Ascending aorta (tissue), 2 donors: ENCODE results near the gene C19orf67. TPM values are rescaled to one million over a fixed set of nuclear protein-coding genes. Genes with fewer than 3 reads are reported as not detected.
"Not testable (repeated sequence)": the region's sequence is repeated elsewhere in the genome, so short reads cannot be mapped to it uniquely, and the experiment has no call there.

ENCODE experiments used
- DNase-seq, 2 donors: peaks; one replicate each; pipeline ENCODE4 v3.0.0-alpha.2; 2019; ENCODE audit warnings: low spot score in 2 of 2
- H3K27ac ChIP-seq, 2 donors: fragments of 200-600 bp; sonication (generic); one replicate each; pipeline ENCODE4 v1.5.1; 2016 to 2017; ENCODE audit warnings: mild to moderate bottlenecking in 1 of 2
- H3K27me3 ChIP-seq: fragments of 200-600 bp; sonication (generic); one replicate; pipeline ENCODE4 v1.5.1; 2017
- H3K36me3 ChIP-seq, 2 donors: fragments of 200-600 bp; sonication (generic); one replicate each; pipeline ENCODE4 v1.5.1; 2016
- H3K4me1 ChIP-seq, 2 donors: fragments of 200-600 bp; sonication (generic); one replicate each; pipeline ENCODE4 v1.5.1; 2016 to 2017; ENCODE audit warnings: mild to moderate bottlenecking in 1 of 2
- H3K4me3 ChIP-seq, 2 donors: fragments of 200-600 bp; sonication (generic); one replicate each; pipeline ENCODE4 v1.5.1; 2016 to 2017; ENCODE audit warnings: mild to moderate bottlenecking in 1 of 2
- H3K9me3 ChIP-seq, 2 donors: fragments of 200-600 bp; sonication (generic); one replicate each; pipeline ENCODE4 v1.5.1; 2016
- intact Hi-C: fragments of 100-400 bp; cut with DNase I; formaldehyde crosslinking; loops from one replicate; pipeline ENCODE4 v1.15.1; 2023
- total RNA-seq: library from RNA; depleted of rRNA; stranded (reverse); fragments of >200 nt; gene quantifications from one replicate; pipeline ENCODE4 v1.1.0, GENCODE V29; 2016
- TF ChIP-seq, protein P1 (sequence below), 3 experiments: fragments of 200-600 bp in 2 of 3; fragments of 450-650 bp in 1 of 3; sonication (generic) in 2 of 3; IDR thresholded peaks; one replicate each; pipeline ENCODE4 v1.5.1; 2016 to 2019; ENCODE audit warnings: antibody characterized with exemption in 3 of 3, mild to moderate bottlenecking in 1 of 3, moderate library complexity in 1 of 3

The C19orf67 gene
- total RNA-seq, 1 donor from 2014 or later, result not detected

DNA sequence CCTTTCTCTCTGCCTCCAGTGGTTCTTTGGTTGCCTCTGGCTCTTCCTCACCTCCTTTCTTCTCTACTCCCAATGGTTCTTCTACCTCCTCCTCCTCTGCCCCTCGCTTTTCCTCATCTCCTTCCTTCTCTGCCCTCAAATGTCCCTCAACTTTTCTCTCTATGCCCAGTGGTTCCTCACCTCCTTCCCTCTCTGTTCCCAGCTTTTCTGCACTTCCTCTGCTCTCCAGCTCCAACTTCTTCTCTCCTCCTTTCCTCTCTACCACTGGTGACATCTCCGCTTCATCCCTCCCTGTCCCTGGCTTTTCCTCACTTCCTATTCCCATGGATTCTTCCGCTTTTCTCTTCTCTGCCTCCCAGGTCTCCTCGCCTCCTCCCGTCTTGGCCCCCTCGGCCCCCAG, 31.5 kb downstream of the C19orf67 start:
- no peak for DNase-seq
- intact Hi-C loops, result no loop called here
- Histone ChIP-seq H3K4me1 (peaks cover 0 to 5% of the 10 kb centered on the region in 2 donors), H3K27me3 (no peaks in the 10 kb centered on the region), H3K4me3 (no peak overlapping the region), H3K36me3 (no peaks in the 10 kb centered on the region), H3K9me3 (no peaks in the 10 kb centered on the region), H3K27ac (no peak overlapping the region)
- TF ChIP-seq, protein P1, sequence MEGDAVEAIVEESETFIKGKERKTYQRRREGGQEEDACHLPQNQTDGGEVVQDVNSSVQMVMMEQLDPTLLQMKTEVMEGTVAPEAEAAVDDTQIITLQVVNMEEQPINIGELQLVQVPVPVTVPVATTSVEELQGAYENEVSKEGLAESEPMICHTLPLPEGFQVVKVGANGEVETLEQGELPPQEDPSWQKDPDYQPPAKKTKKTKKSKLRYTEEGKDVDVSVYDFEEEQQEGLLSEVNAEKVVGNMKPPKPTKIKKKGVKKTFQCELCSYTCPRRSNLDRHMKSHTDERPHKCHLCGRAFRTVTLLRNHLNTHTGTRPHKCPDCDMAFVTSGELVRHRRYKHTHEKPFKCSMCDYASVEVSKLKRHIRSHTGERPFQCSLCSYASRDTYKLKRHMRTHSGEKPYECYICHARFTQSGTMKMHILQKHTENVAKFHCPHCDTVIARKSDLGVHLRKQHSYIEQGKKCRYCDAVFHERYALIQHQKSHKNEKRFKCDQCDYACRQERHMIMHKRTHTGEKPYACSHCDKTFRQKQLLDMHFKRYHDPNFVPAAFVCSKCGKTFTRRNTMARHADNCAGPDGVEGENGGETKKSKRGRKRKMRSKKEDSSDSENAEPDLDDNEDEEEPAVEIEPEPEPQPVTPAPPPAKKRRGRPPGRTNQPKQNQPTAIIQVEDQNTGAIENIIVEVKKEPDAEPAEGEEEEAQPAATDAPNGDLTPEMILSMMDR (IDR thresholded peaks at IDR 0.05), result no peak

DNA sequence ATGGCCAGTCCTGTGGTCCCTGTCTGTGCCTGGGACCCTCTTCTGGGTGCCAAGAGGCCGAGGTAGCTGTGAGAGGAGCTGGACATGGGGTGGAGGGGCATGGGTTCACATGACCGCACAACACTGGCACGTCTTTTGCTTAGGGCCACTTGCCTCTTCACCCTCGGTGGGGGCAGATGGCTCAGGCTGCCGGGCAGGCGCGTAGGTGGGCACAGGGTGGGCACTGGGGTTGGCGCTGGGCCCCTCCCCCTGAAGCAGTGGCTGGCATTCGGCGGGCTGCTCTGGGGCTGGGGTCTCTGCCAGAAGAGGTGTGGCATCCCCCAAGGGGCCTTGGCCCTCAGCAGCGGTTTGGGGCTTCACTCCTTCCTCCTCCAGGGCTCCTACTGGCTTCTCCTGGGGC, 32.1 kb downstream of the C19orf67 start:
- intact Hi-C loops, result no loop called here
- DNase-seq, result no peak
- Histone ChIP-seq H3K27ac (no peak overlapping the region), H3K9me3 (no peaks in the 10 kb centered on the region), H3K4me3 (no peak overlapping the region), H3K27me3 (no peaks in the 10 kb centered on the region), H3K4me1 (peaks cover 0 to 5% of the 10 kb centered on the region in 2 donors), H3K36me3 (no peaks in the 10 kb centered on the region)
- TF ChIP-seq, protein P1 (IDR thresholded peaks at IDR 0.05), result no peak

GRCh38 chr19:14053032-14053431, 32.6 kb downstream of the C19orf67 start:
- intact Hi-C loops, result no loop called here
- H3K9me3 ChIP-seq, result no peaks in the 10 kb centered on the region
- no peaks in the 10 kb centered on the region for H3K27me3 ChIP-seq
- H3K4me3 ChIP-seq, result no peak overlapping the region
- no peak overlapping the region for H3K27ac ChIP-seq
- H3K36me3 ChIP-seq, result no peaks in the 10 kb centered on the region
- peaks cover 0 to 5% of the 10 kb centered on the region in 2 donors for H3K4me1 ChIP-seq
- DNase-seq, result no peak
- TF ChIP-seq, protein P1 (IDR thresholded peaks at IDR 0.05), result no peak

- no peaks in the 10 kb centered on the region for H3K27me3 ChIP-seq
- TF ChIP-seq, protein P1 (IDR thresholded peaks at IDR 0.05), result no peak
- no peaks in the 10 kb centered on the region for H3K4me1 ChIP-seq
- H3K4me3 ChIP-seq, result no peak overlapping the region
- no peak for DNase-seq
- no peaks in the 10 kb centered on the region for H3K36me3 ChIP-seq
- H3K27ac ChIP-seq, result no peak overlapping the region
- intact Hi-C loops, result no loop called here
- no peaks in the 10 kb centered on the region for H3K9me3 ChIP-seq
These were observed 33.1 kb downstream of the C19orf67 start for GRCh38 chr19:14052470-14052869.

- H3K27ac ChIP-seq, result no peak overlapping the region
- H3K36me3 ChIP-seq, result no peaks in the 10 kb centered on the region
- H3K4me1 ChIP-seq, result no peaks in the 10 kb centered on the region
- no peak for DNase-seq
- H3K27me3 ChIP-seq, result no peaks in the 10 kb centered on the region
- no peaks in the 10 kb centered on the region for H3K9me3 ChIP-seq
- TF ChIP-seq, protein P1 (IDR thresholded peaks at IDR 0.05), result no peak
- intact Hi-C loops, result no loop called here
- no peak overlapping the region for H3K4me3 ChIP-seq
These were observed 33.6 kb downstream of the C19orf67 start for GRCh38 chr19:14051980-14052379.

GRCh38 chr19:14050961-14051360, 34.6 kb downstream of the C19orf67 start:
- H3K27ac ChIP-seq, H3K9me3 ChIP-seq, H3K4me1 ChIP-seq, intact Hi-C loops, H3K4me3 ChIP-seq, DNase-seq, H3K36me3 ChIP-seq, H3K27me3 ChIP-seq: not testable (repeated sequence)
